Measurements from ENCODE around the gene GPAT2.
"Not testable (repeated sequence)": the region's sequence is repeated elsewhere in the genome, so short reads cannot be mapped to it uniquely, and the experiment has no call there.

DNA sequence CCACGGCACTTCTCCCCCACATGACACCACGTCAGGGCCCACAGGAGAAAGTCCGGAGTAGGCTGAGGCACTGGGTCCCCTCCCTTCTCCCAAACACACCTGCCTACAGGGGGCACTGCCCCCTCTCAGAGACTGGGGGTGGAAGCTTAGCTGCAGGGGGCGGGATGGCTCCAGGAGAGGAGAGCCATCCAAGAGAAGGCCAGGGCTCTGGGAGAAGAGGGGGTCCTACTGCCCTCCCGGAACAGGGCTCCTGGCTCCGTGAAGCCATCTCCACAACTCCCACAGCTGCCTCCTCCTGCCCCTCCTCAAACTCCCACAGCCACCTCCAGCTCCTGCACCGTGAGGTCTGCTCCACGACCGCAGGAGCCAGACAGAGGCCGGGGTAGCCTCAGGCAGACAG lies 25.6 kb upstream of the GPAT2 start:
- TF ChIP-seq EZH2phosphoT487 (IDR thresholded peaks at IDR 0.05; ENCODE audit: insufficient read depth, low read depth); EZH2 (IDR thresholded peaks at IDR 0.05; ENCODE audit: insufficient read depth, poor library complexity, severe bottlenecking): not testable (repeated sequence)

Measured in GM23248 (cell line).